HG03025 (cell line): ENCODE data around the gene HAPLN3.

Experiments used
- ATAC-seq: cut with Tn5 transposase; IDR thresholded peaks from one replicate; pipeline ENCODE4 v1.9.1; 2021; ENCODE audit warnings: mild to moderate bottlenecking, moderate library complexity; ENCODE audit not compliant: unreplicated experiment, low FRiP score

Gene HAPLN3

DNA sequence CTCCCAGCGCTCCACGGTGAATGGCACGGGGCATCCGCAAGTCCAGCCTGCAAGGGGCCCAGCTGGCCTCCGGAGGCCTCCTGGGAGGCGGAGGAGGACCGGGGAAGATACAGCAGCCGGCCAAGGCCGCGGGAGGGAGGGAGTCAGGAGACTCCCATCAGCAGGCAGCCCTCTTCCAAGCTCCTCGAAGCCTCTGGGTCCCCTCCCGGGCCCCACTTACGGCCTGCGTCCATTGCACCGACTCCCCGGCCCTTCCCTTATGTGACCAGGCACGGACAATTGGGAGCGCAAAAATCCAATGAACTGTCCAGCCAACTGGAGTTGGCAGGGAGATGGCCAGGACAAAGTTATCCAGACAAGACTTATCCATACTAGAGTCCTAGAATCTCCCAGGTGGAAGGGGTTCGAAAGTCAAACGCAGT lies 17.2 kb upstream of the HAPLN3 start:
- ATAC-seq = no peak

DNA sequence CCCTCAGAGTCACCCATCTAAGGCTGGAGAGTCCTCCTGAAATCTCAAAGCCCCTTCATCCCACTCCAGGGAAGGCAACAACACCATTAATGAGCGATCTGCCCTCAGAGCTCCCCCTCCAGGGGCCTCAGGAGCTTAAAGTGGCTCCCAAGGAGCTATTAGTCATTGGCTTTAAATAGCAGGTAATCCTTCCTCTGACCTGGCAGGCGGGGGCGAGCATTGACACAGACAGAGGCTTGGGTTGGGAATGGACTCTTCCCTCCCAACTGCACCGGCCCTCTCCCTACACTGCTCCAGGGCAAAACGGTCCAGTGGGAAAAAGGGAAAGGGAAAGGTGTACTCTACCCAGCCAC lies 16.4 kb upstream of the HAPLN3 start:
- no peak for ATAC-seq

DNA sequence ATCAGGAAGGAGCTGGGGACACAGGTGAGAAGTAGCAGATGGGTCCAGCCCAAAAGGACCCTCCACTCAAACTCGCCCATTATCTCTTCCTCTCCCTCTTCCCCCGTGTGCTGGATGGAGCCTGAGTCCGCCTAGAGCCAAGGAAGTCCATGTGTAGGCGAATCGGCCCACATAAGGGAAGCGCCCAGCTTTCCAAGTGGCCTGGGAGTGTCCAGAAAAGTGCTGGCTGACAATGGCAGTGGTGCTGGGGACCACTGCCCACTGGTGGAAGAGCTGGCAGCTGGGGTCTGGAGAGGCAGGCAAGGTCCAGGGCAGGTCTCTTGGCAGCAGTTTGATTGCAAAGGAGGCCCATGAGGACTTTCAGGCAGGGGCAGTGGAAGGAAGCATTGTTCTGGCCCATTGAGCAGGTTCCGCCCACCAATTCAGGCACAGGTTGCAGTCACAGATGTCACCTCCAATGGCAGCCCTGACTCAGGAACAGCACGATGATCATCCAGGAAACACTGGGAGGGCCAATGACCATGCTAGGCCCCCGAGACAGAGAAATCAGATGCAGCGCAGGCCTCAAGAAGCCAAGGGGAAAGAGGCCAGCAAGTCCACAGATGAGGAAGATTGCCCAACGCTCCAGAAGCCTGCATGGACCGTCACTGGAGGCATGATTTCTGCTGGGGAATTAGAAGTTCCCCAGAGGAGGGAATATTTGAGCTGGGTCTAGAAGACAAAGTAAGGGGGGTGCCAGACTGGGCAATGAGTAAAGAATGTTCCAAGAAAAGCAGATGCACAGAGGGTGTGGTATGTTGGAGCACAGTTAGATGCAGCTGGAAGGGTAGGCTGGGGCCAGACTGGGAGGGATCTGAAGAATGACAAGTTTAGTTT lies 14.8 kb upstream of the HAPLN3 start:
- no peak for ATAC-seq

DNA sequence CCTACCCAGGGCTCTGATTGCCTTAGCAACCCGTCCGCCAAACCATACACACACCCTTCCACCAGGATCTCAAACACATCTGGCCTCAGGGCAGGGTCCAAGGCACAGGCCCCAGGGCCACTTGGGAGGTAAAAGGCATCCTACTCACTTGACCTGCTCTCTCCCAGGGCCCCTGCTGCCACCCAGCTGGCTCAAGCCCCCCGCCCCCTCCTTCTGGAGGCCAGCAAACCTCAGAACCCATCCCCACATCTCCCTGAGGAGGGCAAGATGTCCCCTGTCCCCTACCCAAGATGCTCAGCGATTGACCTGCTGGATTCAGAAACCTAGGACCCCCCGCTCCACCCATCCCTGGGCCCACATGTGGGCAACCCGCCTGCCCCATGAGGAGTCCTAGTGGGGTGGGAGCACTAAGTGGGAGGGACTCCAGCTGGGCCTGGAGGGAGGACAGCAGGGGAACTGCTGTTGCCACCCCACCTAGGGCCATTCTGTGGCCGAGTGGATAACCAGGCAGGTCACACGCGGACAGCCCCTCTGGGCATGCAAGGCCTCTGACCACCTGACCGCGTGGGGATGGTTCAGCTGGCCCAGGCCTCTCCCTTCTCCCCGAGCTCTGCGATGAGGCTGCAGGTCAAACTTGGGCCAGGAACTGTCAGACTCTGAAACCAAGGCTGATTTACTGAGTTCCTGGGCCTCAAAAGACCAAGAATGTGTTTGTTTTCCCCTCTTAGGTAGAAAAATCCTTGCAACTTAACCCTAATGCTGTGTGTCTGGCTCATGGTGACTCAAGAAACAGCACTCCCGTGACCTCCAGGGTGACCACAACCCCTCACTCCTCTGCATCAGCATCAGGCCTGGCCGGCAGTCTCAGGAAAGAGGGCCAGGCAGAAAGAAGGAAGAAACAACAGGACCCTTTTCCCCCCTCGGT lies 13.6 kb upstream of the HAPLN3 start:
- no peak for ATAC-seq

GRCh38 chr15:88908123-88908522 lies 12.8 kb upstream of the HAPLN3 start:
- no peak for ATAC-seq

GRCh38 chr15:88907111-88907510 lies 11.8 kb upstream of the HAPLN3 start:
- ATAC-seq = no peak

DNA sequence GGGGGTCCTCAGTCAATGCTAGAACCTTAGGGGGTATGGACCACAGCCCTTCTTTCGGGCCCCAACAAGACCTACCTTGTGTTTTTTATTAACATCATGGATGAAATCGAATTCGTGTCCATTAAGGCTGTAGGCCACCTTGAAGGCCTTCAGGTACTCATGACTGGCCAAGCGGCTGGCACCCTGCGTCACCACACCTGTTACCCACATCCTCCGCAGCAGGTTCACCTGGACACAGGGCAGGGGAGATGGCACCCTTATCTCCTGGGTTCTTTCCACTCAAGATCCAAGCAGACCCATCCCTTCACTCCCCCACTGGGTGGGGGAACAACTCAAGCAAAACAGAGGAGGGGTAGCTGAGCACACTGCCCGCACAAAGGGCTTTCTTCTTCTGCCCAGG lies 11.2 kb upstream of the HAPLN3 start:
- no peak for ATAC-seq

DNA sequence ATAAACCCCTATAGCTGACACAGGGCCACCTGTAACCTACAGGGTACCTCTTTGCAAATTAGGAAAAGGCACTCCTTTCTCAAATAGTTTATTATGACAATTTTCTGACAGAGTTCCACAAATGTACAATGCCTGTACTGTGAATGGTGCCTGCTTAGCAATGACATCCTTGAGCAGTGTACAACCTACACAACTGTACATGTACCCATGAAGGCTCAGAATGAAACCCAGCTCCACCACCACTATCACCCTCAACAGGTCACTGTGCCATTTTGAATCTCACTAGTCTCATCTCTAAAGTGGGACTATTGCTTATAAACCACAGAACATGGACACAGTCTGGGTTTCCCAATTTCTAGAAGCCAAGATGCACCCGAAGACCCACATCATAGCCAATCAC lies 10.8 kb upstream of the HAPLN3 start:
- no peak for ATAC-seq

DNA sequence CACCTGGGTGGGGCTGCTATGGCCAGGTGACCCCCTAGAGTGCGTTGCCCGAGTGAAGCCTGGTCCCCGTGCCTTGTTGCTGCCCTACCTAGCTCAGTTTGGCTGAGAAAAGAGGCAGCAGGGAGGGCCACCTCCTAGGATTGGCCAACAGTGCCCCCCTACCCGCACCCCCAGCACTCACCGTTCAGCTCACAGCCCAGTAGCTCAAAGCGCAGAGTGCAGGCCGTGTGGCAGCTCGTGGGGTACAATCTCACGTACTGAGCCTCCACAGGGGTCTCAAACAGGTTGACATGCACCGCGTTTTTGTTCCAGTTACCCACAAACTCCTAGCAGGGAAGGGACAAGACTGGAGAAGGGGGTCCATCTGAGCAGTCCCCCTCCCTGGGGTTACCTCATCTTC lies 10.2 kb upstream of the HAPLN3 start:
- ATAC-seq = no peak

GRCh38 chr15:88904624-88905327 lies 9.4 kb upstream of the HAPLN3 start:
- ATAC-seq = no peak

DNA sequence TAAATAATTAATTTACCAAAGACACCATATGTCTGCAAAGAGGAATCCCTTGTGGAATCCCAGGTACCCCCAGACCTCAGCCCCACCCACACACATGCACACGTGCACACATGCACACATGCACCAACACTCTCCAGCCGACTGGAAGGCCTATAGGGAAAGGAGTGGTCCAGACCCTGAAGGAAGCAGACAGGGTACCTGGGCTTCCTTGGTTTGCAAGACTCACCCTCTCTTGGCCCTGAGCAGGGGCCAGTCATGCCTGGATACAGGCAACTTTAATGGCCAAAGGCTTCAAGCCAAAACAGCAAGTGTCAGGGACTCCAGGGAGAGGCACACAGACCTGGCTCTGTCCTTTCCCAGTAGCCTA lies 8.9 kb upstream of the HAPLN3 start:
- ATAC-seq = no peak

GRCh38 chr15:88902846-88903245 lies 7.5 kb upstream of the HAPLN3 start:
- no peak for ATAC-seq

GRCh38 chr15:88902221-88902835 lies 7.0 kb upstream of the HAPLN3 start:
- no peak for ATAC-seq

GRCh38 chr15:88901508-88902220 lies 6.3 kb upstream of the HAPLN3 start:
- ATAC-seq = no peak

- ATAC-seq = no peak
These were observed 5.7 kb upstream of the HAPLN3 start for GRCh38 chr15:88900982-88901418.

DNA sequence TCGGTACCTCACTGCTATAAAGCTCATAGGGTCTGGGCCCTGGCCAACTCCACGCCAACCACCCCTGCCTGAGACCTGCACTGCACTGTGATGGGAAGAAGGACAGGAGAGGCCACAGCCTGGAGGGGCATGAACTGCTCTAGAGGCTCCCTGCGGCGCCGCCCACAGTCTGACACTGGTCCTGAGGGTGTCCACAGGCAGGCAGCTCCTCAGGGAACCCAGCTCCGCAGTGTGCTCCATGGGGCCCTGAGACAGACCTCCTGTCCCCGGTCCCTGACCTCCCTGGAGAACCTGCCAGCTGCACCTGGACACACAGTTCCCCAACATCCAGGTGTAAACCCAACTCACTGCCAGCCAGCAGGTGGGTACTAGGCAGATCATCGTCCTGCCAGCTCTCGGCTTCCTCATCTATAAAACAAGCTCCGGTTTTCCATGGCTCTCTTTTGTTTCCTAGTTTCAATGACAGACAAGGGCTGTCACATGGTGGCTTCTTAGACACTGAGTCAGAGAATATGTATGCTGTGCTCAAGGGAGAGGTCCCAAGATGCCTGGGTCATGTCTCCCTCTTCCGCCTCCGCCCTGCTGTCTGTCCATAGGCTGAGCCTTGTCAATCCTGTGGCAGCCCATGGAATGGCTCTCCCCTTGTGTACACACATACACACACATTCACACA lies 5.1 kb upstream of the HAPLN3 start:
- no peak for ATAC-seq

DNA sequence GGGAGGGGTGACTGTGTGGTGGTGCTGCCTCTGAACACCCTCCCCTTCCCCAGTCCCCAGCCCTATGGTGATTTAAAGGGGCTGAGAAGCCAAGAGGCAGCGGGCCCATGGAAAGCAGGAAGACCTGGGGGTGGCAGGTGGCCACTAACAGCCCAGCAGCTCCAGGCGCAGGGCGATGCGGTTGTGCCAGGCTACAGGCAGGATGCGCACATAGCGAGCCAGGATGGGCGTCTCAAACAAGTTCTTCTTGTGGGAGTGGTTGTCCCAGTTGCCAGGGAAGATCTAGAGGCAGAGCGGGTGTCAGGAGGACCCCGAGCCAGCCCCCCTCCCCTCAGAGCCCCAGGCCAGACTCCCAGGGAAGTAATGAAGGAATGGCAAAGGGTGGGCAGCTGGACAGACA lies 3.9 kb upstream of the HAPLN3 start:
- no peak for ATAC-seq

- no peak for ATAC-seq
These were observed 3.4 kb upstream of the HAPLN3 start for GRCh38 chr15:88898736-88899135.

GRCh38 chr15:88897456-88898194 lies 2.3 kb upstream of the HAPLN3 start:
- ATAC-seq = no peak
